Effector memory CD4-positive, alpha-beta T cell (primary cell): ENCODE measurements around the gene SPOP.
"Not testable (repeated sequence)": the region's sequence is repeated elsewhere in the genome, so short reads cannot be mapped to it uniquely, and the experiment has no call there.

Experiments used
- DNase-seq, 3 donors: peaks; one replicate each; pipeline ENCODE4 v3.0.0-alpha.2; 2020
- H3K27ac ChIP-seq: 2 replicates; pipeline ENCODE4 v1.7.0; 2013; ENCODE audit warnings: mild to moderate bottlenecking, low read length, moderate library complexity; ENCODE audit not compliant: insufficient read depth, poor library complexity, severe bottlenecking
- H3K27me3 ChIP-seq: replicated peaks from 2 replicates; pipeline ENCODE4 v1.7.0; 2013; ENCODE audit warnings: mild to moderate bottlenecking, low read length; ENCODE audit not compliant: insufficient read depth, control insufficient read depth, poor library complexity, severe bottlenecking
- H3K36me3 ChIP-seq: 2 replicates; pipeline ENCODE4 v1.7.0; 2013; ENCODE audit warnings: mild to moderate bottlenecking, low read length, moderate library complexity; ENCODE audit not compliant: control insufficient read depth, insufficient read depth
- H3K4me1 ChIP-seq: 2 replicates; pipeline ENCODE4 v1.7.0; 2013; ENCODE audit warnings: low read length, mild to moderate bottlenecking; ENCODE audit not compliant: control insufficient read depth, insufficient read depth, poor library complexity, severe bottlenecking
- H3K4me3 ChIP-seq: 2 replicates; pipeline ENCODE4 v1.7.0; 2013; ENCODE audit warnings: low read length, low read depth, mild to moderate bottlenecking; ENCODE audit not compliant: insufficient read depth, poor library complexity, severe bottlenecking
- H3K9me3 ChIP-seq: 2 replicates; pipeline ENCODE4 v1.7.0; 2013; ENCODE audit warnings: mild to moderate bottlenecking, low read length, moderate library complexity; ENCODE audit not compliant: control insufficient read depth

The SPOP gene

GRCh38 chr17:49664706-49665211 lies 13.1 kb downstream of the SPOP start:
- Histone ChIP-seq H3K9me3 (no peaks in the 10 kb centered on the region), H3K27me3 (no peaks in the 10 kb centered on the region), H3K4me1 (no peaks in the 10 kb centered on the region), H3K4me3 (no peak overlapping the region), H3K36me3 (no peaks in the 10 kb centered on the region), H3K27ac (no peak overlapping the region)
- DNase-seq, result no peak

GRCh38 chr17:49659661-49660382 lies 18.1 kb downstream of the SPOP start:
- DNase-seq, result no peak
- no peaks in the 10 kb centered on the region for H3K27me3 ChIP-seq
- H3K9me3 ChIP-seq, result no peaks in the 10 kb centered on the region

GRCh38 chr17:49656247-49656646 lies 21.6 kb downstream of the SPOP start:
- no peaks in the 10 kb centered on the region for H3K27me3 ChIP-seq
- no peaks in the 10 kb centered on the region for H3K36me3 ChIP-seq
- no peaks in the 10 kb centered on the region for H3K4me1 ChIP-seq
- H3K4me3 ChIP-seq, result no peak overlapping the region
- DNase-seq, result no peak
- H3K27ac ChIP-seq, result no peak overlapping the region
- no peaks in the 10 kb centered on the region for H3K9me3 ChIP-seq

More at GRCh38 chr17:49659661-49660382, 18.1 kb downstream of the SPOP start:
- Histone ChIP-seq H3K4me1 (no peaks in the 10 kb centered on the region), H3K4me3 (no peak overlapping the region), H3K36me3 (no peaks in the 10 kb centered on the region), H3K27ac (no peak overlapping the region)

GRCh38 chr17:49647256-49647585 lies 30.7 kb downstream of the SPOP start:
- H3K9me3 ChIP-seq, result no peaks in the 10 kb centered on the region
- H3K27ac ChIP-seq, result no peak overlapping the region
- H3K4me3 ChIP-seq, result no peak overlapping the region

GRCh38 chr17:49646391-49647255 lies 31.3 kb downstream of the SPOP start:
- no peaks in the 10 kb centered on the region for H3K9me3 ChIP-seq
- DNase-seq, result no peak
- no peaks in the 10 kb centered on the region for H3K36me3 ChIP-seq
- no peaks in the 10 kb centered on the region for H3K27me3 ChIP-seq
- H3K27ac ChIP-seq, result no peak overlapping the region
- H3K4me3 ChIP-seq, result no peak overlapping the region
- H3K4me1 ChIP-seq, result peaks cover 3% of the 10 kb centered on the region

More at GRCh38 chr17:49647256-49647585, 30.7 kb downstream of the SPOP start:
- H3K36me3 ChIP-seq, result no peaks in the 10 kb centered on the region
- no peaks in the 10 kb centered on the region for H3K27me3 ChIP-seq
- no peak for DNase-seq
- H3K4me1 ChIP-seq, result peaks cover 3% of the 10 kb centered on the region

- not testable (repeated sequence) for H3K27ac ChIP-seq, H3K4me3 ChIP-seq
Measured at GRCh38 chr17:49646056-49646390, 31.9 kb downstream of the SPOP start.

GRCh38 chr17:49645654-49646053 lies 32.2 kb downstream of the SPOP start:
- Histone ChIP-seq H3K9me3 (no peaks in the 10 kb centered on the region), H3K27ac (no peak overlapping the region), H3K4me3 (no peak overlapping the region), H3K27me3 (no peaks in the 10 kb centered on the region), H3K4me1 (peaks cover 3% of the 10 kb centered on the region), H3K36me3 (no peaks in the 10 kb centered on the region)
- DNase-seq, result no peak

More at GRCh38 chr17:49646056-49646390, 31.9 kb downstream of the SPOP start:
- not testable (repeated sequence) for DNase-seq, H3K27me3 ChIP-seq, H3K9me3 ChIP-seq, H3K36me3 ChIP-seq, H3K4me1 ChIP-seq

GRCh38 chr17:49640556-49640955 lies 37.3 kb downstream of the SPOP start:
- no peaks in the 10 kb centered on the region for H3K27me3 ChIP-seq
- DNase-seq, result no peak
- no peaks in the 10 kb centered on the region for H3K36me3 ChIP-seq
- no peak overlapping the region for H3K4me3 ChIP-seq
- H3K27ac ChIP-seq, result no peak overlapping the region
- H3K9me3 ChIP-seq, result no peaks in the 10 kb centered on the region
- H3K4me1 ChIP-seq, result no peaks in the 10 kb centered on the region

- H3K27me3 ChIP-seq, result no peaks in the 10 kb centered on the region
- no peak for DNase-seq
- H3K27ac ChIP-seq, result no peak overlapping the region
- H3K36me3 ChIP-seq, result no peaks in the 10 kb centered on the region
- H3K9me3 ChIP-seq, result no peaks in the 10 kb centered on the region
- H3K4me3 ChIP-seq, result no peak overlapping the region
- H3K4me1 ChIP-seq, result no peaks in the 10 kb centered on the region
Measured at GRCh38 chr17:49638818-49639217, 39.1 kb downstream of the SPOP start.

- DNase-seq, result no peak
- H3K4me3 ChIP-seq, result no peak overlapping the region
- no peak overlapping the region for H3K27ac ChIP-seq
Measured at GRCh38 chr17:49637739-49638138, 40.2 kb downstream of the SPOP start.

More at GRCh38 chr17:49637739-49638138, 40.2 kb downstream of the SPOP start:
- H3K27me3 ChIP-seq, result no peaks in the 10 kb centered on the region
- no peaks in the 10 kb centered on the region for H3K9me3 ChIP-seq
- no peaks in the 10 kb centered on the region for H3K4me1 ChIP-seq
- H3K36me3 ChIP-seq, result no peaks in the 10 kb centered on the region
